Ascending aorta (tissue), 2 donors: ENCODE measurements around the gene C2orf80. TPM values are rescaled to one million over a fixed set of nuclear protein-coding genes. Genes with fewer than 3 reads are reported as not detected.

ENCODE experiments used
- DNase-seq, 2 donors: peaks; one replicate each; pipeline ENCODE4 v3.0.0-alpha.2; 2019; ENCODE audit warnings: low spot score in 2 of 2
- H3K27ac ChIP-seq, 2 donors: fragments of 200-600 bp; sonication (generic); one replicate each; pipeline ENCODE4 v1.5.1; 2016 to 2017; ENCODE audit warnings: mild to moderate bottlenecking in 1 of 2
- H3K27me3 ChIP-seq: fragments of 200-600 bp; sonication (generic); one replicate; pipeline ENCODE4 v1.5.1; 2017
- H3K36me3 ChIP-seq, 2 donors: fragments of 200-600 bp; sonication (generic); one replicate each; pipeline ENCODE4 v1.5.1; 2016
- H3K4me1 ChIP-seq, 2 donors: fragments of 200-600 bp; sonication (generic); one replicate each; pipeline ENCODE4 v1.5.1; 2016 to 2017; ENCODE audit warnings: mild to moderate bottlenecking in 1 of 2
- H3K4me3 ChIP-seq, 2 donors: fragments of 200-600 bp; sonication (generic); one replicate each; pipeline ENCODE4 v1.5.1; 2016 to 2017; ENCODE audit warnings: mild to moderate bottlenecking in 1 of 2
- H3K9me3 ChIP-seq, 2 donors: fragments of 200-600 bp; sonication (generic); one replicate each; pipeline ENCODE4 v1.5.1; 2016
- intact Hi-C: fragments of 100-400 bp; cut with DNase I; formaldehyde crosslinking; loops from one replicate; pipeline ENCODE4 v1.15.1; 2023
- total RNA-seq: library from RNA; depleted of rRNA; stranded (reverse); fragments of >200 nt; gene quantifications from one replicate; pipeline ENCODE4 v1.1.0, GENCODE V29; 2016
- TF ChIP-seq, protein P1 (sequence below), 3 experiments: fragments of 200-600 bp in 2 of 3; fragments of 450-650 bp in 1 of 3; sonication (generic) in 2 of 3; IDR thresholded peaks; one replicate each; pipeline ENCODE4 v1.5.1; 2016 to 2019; ENCODE audit warnings: antibody characterized with exemption in 3 of 3, mild to moderate bottlenecking in 1 of 3, moderate library complexity in 1 of 3

The C2orf80 gene
- total RNA-seq, 1 donor from 2014 or later = not detected

DNA sequence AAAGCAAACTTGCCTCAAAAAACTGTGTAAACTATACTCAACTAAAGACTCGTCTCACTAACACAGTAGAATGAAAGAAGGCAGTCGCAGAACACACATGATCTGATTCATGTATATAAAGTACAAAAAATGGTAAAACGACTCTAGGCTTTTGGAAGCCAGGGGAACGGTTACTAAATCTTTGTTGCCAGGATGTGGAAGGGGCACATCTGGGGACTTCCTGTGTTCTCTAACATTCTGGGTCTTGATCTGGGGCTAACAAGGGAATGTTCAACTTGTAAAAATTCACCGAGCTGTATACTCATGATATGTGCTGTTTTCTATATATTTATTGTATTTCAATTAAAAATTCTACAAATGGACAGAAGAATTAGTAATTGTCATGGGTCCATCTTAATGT lies 14.3 kb upstream of the C2orf80 start:
- Histone ChIP-seq H3K4me3 (no peak overlapping the region), H3K4me1 (no peaks in the 10 kb centered on the region), H3K27ac (no peak overlapping the region), H3K36me3 (no peaks in the 10 kb centered on the region), H3K9me3 (no peaks in the 10 kb centered on the region), H3K27me3 (no peaks in the 10 kb centered on the region)
- TF ChIP-seq, protein P1, sequence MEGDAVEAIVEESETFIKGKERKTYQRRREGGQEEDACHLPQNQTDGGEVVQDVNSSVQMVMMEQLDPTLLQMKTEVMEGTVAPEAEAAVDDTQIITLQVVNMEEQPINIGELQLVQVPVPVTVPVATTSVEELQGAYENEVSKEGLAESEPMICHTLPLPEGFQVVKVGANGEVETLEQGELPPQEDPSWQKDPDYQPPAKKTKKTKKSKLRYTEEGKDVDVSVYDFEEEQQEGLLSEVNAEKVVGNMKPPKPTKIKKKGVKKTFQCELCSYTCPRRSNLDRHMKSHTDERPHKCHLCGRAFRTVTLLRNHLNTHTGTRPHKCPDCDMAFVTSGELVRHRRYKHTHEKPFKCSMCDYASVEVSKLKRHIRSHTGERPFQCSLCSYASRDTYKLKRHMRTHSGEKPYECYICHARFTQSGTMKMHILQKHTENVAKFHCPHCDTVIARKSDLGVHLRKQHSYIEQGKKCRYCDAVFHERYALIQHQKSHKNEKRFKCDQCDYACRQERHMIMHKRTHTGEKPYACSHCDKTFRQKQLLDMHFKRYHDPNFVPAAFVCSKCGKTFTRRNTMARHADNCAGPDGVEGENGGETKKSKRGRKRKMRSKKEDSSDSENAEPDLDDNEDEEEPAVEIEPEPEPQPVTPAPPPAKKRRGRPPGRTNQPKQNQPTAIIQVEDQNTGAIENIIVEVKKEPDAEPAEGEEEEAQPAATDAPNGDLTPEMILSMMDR (IDR thresholded peaks at IDR 0.05) = no peak
- no peak for DNase-seq
- intact Hi-C loops = no loop called here

DNA sequence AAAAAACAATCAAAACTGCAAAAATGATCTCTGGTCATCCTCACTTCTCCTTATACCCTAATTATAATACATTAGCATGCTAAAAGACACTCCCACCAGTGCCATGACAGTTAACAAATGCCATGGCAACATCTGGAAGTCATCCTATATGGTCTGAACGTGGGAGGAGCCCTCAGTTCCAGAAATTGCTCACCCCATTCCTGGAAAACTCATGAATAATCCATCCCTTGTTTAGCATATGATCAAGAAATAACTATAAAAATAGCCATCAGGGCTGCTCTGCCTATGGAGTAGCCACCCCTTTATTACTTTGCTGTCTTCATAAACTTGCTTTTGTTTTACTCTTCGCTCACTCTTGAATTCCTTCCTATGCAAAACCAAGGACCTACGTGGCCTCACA lies 5.7 kb upstream of the C2orf80 start:
- Histone ChIP-seq H3K9me3 (no peaks in the 10 kb centered on the region), H3K4me1 (no peaks in the 10 kb centered on the region), H3K36me3 (no peaks in the 10 kb centered on the region), H3K4me3 (no peak overlapping the region), H3K27ac (no peak overlapping the region), H3K27me3 (no peaks in the 10 kb centered on the region)
- no peak for DNase-seq
- intact Hi-C loops = no loop called here
- TF ChIP-seq, protein P1 (IDR thresholded peaks at IDR 0.05) = no peak

DNA sequence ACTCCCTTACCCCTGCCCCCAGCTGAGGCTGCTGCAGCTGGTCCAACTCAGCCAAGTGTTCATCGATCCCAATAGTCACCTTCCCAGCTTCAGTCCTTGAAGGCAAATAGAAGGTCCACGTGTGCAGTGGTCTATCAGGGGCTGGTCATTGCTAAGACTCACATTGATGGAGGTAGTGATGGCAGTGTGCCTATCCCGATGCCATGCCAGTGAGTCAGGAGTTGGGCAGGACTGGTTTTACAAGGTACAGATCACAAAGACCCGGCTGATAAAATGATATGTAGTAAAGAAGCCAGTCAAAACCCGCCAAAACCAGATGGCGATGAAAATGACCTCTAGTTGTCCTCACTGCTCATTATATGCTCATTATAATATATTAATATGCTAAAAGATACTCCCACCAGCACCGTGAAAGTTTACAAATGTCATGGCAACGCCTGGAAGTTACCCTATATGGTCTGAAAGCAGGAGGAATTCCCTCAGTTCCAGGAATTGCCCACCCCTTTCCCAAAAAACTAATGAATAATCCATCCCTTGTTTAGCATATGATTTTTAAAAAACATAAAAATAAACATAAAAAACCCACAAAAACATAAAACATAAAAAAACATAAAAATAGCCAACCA lies 2.9 kb upstream of the C2orf80 start:
- Histone ChIP-seq H3K4me3 (no peak overlapping the region), H3K27ac (no peak overlapping the region), H3K4me1 (no peaks in the 10 kb centered on the region), H3K9me3 (no peaks in the 10 kb centered on the region), H3K36me3 (no peaks in the 10 kb centered on the region), H3K27me3 (no peaks in the 10 kb centered on the region)
- TF ChIP-seq, protein P1 (IDR thresholded peaks at IDR 0.05) = no peak
- DNase-seq = no peak
- intact Hi-C loops = no loop called here

DNA sequence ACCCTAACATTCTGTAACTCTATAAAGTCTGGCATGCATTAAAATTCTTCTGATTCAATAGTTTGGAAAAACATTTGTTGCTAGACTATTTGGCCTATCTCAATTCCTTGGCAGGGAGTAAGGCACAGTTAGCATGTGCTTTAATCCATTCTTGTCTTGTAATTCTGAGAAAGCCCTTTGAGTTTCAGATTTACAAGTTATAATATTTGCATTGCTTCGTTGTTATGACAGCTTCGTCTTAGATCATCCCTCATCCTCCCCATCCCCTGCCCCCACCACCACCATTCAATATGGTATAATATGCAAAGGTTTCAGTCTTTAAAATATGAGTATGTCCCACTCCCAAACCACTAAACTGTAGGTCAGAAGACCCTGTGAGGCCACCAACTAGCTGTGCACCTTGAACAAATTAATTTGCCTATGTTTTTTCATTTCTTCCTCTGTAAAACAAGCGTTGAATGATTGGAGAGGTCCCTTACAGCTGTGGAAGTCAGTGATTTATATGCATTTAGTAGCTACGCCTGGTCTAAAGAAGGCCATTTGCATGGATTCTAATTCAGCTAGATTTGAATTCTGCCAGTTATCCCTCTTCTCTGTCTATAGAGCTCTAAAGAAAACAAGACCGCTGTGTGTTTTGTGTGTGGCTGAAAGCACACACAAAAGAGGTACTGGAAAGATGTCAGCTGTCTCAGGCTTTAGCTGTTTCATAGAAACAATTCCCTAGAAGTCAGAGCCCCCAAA lies 591 bp downstream of the C2orf80 start:
- H3K27me3 ChIP-seq = no peaks in the 10 kb centered on the region
- H3K9me3 ChIP-seq = no peaks in the 10 kb centered on the region
- DNase-seq = no peak
- no peak overlapping the region for H3K4me3 ChIP-seq
- no peaks in the 10 kb centered on the region for H3K4me1 ChIP-seq
- H3K36me3 ChIP-seq = no peaks in the 10 kb centered on the region
- no peak overlapping the region for H3K27ac ChIP-seq
- TF ChIP-seq, protein P1 (IDR thresholded peaks at IDR 0.05) = no peak
- intact Hi-C loops = no loop called here

DNA sequence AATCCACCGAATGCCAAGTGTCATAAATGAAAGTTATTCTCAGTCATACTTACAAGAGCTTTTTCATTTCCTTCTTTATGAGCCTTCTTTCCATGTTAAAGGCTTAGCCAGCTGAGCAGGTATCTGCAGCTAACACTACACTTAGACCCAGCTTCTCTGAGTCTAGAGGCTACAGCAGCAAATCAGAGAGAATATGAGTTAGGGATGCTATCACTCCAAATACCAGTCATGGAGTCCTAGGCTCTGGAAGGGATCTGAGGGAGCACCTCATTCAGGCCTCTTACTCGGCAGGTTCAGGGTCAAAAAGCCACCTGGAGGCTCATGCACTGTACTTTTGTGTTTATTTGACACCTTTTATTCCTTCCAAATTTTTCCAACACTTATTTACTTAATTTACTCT lies 2.9 kb downstream of the C2orf80 start:
- H3K36me3 ChIP-seq = no peaks in the 10 kb centered on the region
- H3K27me3 ChIP-seq = no peaks in the 10 kb centered on the region
- DNase-seq = no peak
- H3K4me1 ChIP-seq = no peaks in the 10 kb centered on the region
- intact Hi-C loops = no loop called here
- no peaks in the 10 kb centered on the region for H3K9me3 ChIP-seq
- H3K4me3 ChIP-seq = no peak overlapping the region
- no peak overlapping the region for H3K27ac ChIP-seq
- TF ChIP-seq, protein P1 (IDR thresholded peaks at IDR 0.05) = no peak
